Globus pallidus (tissue), 1 donor: Measurements from ENCODE around the gene SCUBE3.

Experiments used
- DNase-seq: peaks from one replicate; pipeline ENCODE4 v3.0.0-alpha.2; 2015; ENCODE audit warnings: low spot score

The SCUBE3 gene

DNA sequence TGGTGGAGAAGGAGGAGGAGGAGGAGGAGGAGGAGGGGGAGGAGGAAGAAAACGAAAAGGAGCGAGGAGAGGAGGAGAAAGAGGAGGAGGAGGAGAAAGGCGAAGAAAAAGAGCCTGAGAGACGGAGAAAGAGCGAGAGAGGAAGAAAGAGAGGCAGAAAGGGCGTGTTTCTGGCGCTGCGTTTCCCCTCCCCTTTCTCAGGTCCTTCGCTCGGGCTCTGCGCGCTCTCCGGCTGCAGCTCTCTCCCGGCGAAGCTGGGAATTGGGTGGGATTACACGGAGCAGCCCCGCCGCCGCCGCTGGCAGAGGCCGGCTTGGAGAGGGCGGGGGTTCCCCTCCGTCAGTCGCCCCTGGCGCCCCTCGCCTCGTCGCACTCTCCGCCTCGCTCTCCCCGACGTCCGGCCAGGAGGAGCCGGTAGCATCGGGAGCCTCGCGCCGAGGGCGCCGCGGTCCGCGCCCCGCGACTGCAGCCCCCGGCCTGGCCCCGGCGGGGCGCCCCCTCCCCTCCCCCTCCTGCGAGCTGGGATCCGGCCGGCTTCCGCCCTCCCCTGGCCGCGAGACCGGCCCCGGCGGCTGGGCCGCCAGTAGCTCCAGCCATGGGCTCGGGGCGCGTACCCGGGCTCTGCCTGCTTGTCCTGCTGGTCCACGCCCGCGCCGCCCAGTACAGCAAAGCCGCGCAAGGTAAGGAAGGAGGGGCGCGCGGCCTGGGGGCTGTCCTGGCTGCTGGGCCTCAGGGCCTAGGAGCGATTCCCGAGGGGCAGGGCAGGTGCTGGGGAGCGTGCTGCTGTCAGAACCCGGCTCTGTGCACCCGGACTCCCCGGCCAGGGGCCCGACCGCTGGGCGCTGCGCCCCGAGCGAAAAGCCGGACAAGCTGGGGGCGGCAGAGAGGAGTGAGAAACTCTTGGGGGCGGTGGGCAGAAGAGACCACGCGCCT lies at the start of gene SCUBE3:
TSS of gene SCUBE3 (plus strand) at position 133 of the 933 bp plus-strand sequence. CDS start at position 596, 463 bp downstream.
- no peak for DNase-seq

DNA sequence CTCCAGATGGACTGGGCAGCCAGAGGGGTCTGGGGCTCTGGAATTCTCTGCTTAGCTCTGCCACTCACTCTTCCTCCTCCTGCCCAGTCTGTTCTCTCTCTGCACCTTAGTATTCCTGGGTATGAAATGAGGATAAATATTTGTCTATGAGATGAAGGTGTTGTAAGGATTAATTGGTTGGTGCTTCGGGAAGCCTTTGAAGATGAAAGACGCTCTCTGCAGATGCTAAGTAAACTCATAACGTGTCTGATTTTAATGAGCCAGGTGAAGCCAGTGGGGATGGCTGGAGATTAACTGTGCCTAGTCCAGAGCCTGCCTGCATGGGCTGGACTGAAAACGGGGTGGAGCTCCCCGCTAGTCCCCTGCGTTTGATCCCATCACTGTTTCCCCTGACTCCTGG lies 49.5 kb upstream of the SCUBE3 start:
- DNase-seq, result no peak

DNA sequence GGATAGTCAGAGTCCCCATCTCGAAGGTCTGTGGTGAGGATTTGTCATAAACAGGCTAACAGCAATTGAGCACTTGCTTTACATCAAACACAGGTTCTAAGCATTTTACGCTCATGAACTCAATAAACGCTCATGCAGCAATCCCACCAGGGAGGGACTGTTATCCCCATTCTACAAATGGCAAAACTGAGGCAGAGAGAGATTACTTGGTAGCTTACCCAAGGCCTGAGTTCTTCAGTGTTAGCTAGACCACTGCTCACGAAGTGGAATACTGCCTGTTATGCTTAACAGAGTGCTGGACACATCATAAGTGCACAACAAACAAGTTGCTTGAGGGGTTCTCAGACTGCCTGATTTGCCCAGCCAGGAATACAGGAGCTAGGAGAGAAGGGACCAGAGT lies 48.9 kb upstream of the SCUBE3 start:
- DNase-seq, result no peak

DNA sequence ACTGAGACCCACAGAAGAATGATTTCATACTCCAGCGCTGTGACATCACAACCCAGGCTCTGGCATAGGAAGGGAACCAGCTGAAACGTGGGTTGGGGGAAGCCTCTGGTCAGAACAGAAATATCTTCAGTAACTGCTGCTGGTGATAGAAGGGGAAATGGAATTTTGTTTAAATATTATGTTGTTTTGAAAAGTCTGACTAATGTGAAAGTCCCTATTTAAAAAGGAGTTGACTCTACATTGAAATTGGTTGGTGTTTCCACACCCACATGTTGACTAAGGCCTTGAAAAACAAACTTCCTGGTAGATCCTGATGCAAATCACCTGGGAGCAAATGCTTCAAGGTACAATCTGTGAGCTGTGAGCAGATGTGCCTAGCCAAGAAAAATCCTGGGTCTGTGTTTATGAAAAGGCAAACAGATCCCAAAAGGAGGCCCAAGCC lies 48.1 kb upstream of the SCUBE3 start:
- DNase-seq, result no peak

DNA sequence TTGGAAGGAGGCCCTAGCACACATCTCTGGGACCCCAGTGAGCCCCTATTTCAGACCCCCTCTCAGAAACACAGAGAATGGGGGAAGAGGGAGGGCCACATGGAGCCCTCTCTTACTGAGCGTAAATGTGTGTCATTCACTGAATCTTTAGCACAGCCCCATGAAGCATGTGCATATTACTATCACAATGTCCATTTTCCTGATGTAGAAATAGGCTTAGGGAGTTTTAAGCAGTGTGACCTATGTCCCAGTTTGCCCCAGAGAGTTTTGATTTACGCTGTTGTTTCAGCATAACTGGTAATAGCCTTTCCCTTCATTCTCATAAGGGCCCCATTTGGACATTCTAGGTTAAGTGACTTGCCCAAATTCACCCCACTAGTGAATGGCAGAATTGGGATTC lies 47.6 kb upstream of the SCUBE3 start:
- DNase-seq, result no peak

DNA sequence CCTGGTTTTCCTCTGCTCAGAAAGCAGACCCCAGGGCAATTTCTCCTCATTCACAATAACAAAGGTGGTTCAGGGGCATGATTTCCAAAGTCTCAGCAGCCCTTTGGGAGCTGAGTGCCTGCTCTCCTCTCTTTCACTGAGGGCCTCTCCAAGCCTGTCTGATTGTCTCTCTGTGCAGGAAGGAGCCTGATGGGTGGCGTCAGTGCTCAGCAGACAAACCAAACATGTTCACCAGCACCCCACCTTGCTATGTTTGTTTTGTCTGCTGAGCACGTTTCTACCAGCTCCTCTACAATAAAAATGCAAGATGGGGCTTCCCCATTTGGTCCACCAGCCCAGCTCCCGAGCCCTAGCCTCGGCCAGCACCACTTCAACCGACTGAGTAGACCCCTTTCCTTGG lies 47.2 kb upstream of the SCUBE3 start:
- DNase-seq, result no peak

DNA sequence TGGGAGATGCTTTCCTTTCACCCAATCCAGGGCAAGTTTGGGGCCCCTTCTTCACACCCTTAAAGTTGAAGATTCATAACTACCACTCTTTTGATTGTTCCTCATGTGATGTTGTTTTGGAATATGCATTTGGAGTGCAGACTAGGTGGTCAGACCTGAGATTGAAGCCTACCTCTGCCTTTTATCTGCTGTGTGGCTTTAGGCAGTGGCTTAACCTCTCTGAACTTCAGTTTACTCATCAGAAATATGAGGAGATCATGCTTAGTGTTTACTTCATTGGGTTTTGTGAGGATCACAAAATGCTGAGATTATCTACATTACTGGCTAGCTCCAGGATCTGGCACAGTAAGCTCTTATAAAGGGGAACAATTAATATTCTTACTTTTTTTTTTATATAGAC lies 46.3 kb upstream of the SCUBE3 start:
- no peak for DNase-seq

DNA sequence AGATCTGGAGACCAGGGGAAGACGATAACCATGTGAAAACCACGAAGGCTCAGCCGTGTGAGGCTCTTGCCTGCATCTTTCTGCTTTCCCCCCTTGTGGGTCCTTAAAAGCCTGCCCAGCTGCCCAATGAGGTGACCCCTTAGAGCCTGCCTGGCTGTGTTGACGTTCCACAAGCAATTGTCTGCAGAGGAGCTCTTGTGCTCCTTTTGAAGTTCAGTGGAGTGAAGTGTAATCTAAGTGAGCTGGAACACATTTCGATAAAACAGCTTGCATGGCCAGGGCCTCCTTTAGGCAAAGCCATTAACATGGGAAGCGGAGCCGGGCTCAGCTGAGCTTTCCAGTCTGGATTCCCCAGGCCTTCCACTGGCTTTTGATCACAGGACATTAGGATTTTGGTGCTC lies 45.3 kb upstream of the SCUBE3 start:
- no peak for DNase-seq

DNA sequence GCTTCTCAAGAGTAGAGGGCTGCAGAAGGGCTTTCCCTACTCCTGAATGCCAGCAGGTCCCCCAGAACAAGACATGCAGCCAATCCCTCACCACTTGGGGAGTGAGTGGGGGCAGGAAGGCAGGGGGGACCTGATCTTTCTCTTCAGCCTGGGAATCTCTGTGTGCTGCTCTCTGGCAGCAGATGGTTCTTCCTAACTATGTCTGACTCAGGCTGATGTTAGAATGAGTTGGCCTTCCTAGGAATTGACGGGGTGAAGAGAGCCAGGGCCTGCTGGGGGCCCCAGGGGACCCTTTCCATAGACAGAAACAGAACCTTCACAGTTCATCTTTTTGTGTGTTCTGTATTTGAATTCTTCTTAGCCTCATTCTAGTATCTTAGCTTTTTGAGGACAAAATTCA lies 43.6 kb upstream of the SCUBE3 start:
- no peak for DNase-seq

DNA sequence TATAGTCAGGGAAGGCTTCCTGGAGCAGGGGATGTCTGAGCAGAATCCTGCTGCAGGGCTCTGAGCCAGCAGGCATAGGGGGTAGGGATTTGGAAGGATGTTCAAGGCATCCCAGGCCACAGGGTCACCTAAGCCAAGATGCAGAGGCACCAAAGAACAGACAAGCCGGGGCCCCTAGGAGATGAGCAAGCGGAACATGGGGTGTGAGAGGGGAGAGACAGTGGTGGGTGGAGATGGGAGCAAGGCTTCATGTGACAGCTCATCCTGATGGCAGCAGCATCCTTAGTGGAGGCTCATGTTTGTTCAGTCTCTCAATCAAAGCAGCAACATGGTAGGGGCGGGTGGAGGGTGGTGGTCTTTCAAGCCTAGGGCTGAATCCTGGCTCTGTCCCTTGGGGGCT lies 42.9 kb upstream of the SCUBE3 start:
- DNase-seq, result no peak

DNA sequence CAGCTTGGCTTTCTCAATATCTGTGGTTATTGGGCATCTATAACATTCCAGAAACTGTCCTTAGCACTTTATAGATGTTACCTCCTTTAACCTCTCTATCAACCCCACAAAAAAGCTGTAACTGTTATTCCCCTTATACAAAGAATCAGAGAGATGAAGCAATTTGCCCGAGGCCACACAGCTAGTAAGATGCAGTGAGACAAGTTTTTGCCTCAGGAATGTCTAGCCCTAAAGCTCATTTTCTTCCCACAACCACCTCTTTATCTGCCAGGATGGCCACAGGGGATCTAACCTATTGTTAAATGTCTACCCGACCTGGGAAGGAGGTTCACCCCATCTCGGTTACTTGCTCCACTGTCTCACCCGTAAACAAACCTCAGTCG lies 40.7 kb upstream of the SCUBE3 start:
- no peak for DNase-seq

DNA sequence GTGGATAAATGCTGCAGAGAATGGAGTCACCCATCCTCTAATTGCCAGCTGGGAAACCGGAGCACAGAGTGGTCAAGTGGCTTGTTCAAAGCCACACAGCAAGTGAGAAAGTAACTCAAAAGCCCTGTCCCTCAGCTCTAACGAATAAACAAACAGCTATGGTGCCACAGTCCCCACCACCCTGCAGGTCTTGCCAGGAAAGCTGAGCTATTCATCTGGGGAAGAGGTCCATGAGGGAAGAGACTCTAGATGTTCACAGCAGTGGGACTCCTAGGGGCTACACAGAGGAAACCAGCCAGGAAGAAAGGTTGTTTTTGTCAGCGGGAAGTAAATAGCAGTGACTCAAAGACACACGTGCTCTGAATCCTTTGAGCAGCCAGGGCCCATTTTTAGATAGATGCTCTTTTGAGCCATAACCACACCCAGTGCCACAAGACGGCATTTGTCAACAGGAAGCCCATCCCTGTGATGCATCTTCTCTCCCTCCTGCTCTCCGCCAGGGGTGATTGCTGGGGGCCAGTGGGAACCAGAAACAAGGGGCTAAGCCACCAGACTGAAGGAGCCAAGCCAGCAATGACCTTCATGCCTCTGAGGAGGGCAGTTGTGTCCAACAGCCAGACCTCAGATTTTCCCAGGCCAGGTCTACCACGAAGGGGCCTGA lies 40.2 kb upstream of the SCUBE3 start:
- DNase-seq, result no peak

DNA sequence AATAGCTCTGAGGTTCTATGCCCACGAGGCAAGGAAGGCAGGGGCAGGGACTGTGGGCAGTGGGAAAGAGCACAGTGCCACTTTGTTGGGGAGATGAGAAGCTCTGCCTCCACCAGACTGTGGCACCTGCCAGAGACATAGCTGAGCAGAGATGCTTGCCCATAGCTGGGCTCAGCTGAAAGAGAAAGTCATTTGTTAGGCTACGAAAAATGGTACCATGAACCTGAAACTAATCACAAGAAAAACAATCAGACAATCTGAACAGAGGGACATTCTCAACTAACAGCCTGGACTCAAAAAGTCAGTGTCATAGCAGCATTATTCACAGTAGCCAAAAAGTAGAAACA lies 39.7 kb upstream of the SCUBE3 start:
- DNase-seq, result no peak

DNA sequence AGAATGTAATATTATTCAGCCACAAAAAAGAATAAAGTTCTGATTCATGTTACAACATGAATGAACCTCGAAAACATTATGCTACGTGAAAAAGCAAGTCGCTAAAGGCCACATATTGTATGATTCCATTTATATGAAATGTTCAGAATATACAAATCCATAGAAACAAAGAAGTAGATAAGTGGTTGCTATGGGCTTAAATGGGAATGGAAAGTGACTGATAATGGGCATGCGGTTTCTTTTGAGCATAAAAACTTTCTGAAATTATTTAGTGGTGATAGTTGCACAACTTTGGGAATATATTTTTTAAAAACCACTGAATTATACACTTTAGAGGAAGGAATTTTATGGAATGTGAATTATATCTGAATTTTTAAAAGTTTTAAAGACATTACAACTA lies 39.3 kb upstream of the SCUBE3 start:
- no peak for DNase-seq

DNA sequence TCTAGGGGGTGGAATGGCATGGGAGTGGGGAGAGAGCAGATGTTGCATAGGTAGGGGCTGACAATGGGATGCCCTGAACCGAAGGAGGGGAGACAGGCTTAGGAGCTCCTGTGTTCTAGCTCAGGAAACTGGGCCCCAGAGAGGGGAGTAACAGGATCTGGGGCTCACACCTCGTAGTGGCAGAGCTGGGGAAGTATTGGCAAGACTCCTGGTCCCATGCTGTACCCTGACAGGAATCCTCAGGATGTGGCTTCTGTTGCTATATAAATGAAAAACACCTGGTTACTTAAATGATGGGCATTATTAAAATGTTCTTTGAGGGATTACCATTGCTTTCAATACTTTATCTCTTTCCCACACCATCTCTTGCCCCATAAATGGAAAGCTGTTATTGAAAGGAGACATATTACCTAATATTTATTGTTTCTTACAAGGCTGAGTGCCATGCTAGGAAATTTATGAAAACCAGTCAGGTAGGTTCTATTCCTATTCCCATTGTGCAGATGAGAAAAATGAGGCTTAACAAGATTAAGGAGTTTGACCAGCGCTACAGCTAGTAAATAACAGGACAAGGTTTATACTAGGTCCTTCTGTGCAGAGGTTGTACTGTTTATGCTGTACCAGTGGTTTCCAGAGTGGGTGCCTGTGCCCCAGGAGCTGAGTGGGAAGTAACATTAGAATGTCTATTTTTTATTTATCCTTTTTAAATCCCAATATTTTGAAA lies 37.3 kb upstream of the SCUBE3 start:
- no peak for DNase-seq

DNA sequence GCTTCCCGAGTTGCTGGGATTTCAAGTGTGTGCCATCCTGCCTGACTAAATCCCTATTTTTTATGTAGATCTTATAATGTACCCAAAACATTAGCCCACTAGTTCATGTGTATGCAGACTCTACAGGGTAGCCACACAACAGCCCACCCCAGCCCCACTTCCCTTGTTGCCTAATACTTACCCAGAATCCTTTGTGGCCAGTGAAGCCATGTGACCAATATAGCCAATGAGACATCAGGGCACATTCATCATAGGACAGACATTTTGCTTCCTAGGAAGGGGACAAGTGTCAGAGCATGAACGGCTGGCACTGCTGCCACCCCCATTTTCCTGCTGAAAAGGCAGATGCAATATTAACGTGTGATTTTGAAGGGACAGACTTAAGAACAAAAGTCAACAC lies 36.6 kb upstream of the SCUBE3 start:
- DNase-seq, result no peak

DNA sequence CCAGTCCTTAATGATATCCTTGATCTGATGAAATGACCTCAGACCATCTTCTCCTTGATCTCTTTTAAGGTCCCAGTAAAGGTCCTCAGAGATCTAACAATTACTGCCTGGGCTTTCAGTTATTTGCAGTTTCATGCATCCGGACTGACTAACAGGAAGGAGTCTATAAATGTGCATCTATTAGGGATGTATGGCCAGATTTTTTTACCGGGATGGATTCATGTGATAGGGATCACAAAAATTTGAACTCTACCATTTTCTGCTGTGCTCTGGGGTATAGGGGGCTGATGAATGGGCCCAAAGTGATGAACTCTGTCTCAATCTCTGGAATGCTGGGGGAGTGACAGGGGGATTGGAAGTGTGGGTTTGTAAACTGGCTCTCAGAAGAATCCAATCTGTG lies 36.2 kb upstream of the SCUBE3 start:
- no peak for DNase-seq

DNA sequence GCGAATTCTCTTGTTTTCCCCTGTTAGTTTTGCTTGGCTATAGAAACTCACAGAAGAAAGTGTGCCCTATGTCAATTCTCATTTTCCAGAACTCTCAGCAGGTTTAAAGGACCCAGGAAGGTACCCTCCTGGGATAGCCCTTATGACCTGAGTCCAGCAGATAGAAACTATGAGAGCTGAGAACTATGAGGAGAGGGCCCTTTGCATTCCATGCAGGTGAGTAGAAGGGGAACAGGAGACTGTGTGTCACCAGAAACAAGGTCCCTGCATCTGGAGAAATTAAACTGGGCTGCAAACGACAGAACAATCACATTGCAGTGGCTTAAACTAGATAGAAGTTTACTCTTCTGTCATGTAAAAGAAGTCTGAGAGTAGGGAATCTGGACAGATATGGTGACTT lies 35.7 kb upstream of the SCUBE3 start:
- no peak for DNase-seq

DNA sequence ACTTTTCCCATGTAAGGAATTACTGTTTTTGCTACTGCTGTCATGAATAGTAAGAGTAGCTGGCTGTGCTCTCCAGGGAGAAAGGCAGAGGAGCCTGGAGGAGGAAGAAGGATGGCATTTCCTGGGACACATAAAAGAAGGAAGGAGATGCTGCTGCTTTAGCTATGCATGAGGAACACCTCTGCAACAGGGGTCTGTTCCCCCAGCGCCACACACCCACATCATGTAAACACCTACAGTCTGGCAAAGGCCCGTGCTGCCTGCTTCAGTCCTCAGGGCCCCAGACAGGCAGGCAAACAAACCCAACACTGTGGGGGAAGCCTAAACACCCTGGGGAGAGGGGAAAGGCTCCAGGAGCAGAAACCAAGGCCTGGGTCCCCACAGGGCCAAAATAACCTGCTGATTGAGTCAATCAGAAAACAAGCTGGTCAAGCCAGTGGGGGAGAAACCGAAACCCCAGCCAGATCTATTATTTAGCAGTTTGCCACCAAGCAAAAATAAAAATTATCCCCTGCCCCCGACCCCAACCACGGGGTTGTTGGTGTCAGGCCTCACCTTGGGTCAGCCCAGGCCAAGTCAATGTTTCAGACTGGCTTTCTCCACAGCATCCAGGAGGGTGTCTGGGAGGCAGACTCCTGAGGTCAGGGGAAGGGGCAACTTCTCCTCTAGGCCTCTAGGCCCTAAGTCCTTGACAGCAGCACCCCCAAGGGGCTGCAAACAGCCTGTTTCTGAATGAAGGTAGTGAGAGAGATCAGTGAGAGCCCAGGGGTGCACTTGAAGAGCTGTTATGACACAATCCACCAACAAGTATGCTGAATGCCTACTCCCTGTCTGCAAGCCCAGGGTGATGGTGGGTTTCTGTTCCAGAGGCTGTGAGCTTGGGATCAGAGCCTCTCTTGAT lies 34.6 kb upstream of the SCUBE3 start:
- no peak for DNase-seq

DNA sequence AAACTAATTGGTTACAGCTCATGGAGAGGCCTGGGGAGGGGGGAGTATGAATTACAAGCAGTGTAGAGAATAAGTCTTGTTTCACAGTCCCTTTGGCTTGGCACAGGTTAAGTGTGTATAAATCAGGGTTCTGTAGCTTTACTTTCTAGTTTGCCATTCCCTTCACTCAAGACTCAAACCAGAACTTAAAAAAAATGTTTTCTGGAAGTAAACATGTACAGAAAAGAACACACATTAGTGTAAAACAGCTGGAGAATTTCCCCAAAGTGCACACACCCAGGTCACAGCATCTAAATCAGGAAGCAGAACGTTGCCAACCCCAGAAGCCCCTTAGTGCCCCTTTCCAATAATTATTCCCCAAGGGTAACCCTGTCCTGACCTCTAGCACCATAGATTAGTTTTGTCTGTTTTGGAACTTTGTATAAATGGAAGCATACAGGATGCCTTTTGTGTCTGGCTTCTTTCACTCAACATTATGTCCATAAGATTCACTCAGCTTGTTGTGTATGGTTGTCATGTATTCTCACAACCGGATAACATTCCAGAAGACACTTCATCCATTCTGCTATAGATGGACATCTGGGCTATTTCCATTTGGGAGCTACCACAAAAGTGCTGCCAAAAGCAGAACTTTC lies 33.7 kb upstream of the SCUBE3 start:
- DNase-seq, result no peak

DNA sequence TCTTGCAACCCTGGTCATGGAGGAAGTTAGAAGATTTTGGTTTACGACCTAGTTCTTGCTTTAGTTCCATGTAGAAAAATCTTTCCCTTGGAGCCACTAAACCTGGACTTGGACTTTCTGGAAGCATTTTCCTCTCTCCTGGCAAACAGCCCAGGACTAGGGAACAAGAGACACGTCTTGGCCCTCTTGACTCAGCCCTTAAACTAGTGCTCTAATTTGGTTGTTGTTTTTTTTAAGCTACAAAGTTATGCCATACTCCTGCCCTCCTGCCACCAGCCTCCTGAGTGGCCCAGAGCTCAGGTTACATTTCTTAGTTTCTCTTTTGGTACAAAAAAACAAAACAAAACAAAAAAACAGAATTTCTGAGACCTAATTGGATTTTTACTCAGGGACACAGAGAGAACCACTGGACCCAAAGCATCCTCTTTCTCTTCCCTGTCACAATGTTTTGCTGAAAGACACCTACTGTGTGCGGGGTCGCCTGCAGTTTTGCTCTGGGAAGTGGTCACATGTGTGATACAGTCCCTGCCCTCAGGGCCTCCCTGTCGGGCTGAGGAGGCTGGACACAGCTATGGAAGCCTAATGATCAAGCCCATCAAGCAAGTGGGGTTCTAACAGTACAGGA lies 32.3 kb upstream of the SCUBE3 start:
- DNase-seq, result no peak
